Loucy (cell line): ENCODE measurements around the gene ZNF664.

Experiments used
- EZH2phosphoT487 ChIP-seq: fragments of 200-600 bp; IDR thresholded peaks from 2 replicates; pipeline ENCODE4 v1.6.1; 2018; ENCODE audit warnings: antibody characterized with exemption, mild to moderate bottlenecking, moderate library complexity, borderline replicate concordance
- TF ChIP-seq, protein P1 (sequence below): fragments of 200-600 bp; sonication (generic); conservative IDR thresholded peaks from 2 replicates; pipeline ENCODE4 v1.5.1; 2014; ENCODE audit warnings: mild to moderate bottlenecking, antibody characterized with exemption, low read length

DNA sequence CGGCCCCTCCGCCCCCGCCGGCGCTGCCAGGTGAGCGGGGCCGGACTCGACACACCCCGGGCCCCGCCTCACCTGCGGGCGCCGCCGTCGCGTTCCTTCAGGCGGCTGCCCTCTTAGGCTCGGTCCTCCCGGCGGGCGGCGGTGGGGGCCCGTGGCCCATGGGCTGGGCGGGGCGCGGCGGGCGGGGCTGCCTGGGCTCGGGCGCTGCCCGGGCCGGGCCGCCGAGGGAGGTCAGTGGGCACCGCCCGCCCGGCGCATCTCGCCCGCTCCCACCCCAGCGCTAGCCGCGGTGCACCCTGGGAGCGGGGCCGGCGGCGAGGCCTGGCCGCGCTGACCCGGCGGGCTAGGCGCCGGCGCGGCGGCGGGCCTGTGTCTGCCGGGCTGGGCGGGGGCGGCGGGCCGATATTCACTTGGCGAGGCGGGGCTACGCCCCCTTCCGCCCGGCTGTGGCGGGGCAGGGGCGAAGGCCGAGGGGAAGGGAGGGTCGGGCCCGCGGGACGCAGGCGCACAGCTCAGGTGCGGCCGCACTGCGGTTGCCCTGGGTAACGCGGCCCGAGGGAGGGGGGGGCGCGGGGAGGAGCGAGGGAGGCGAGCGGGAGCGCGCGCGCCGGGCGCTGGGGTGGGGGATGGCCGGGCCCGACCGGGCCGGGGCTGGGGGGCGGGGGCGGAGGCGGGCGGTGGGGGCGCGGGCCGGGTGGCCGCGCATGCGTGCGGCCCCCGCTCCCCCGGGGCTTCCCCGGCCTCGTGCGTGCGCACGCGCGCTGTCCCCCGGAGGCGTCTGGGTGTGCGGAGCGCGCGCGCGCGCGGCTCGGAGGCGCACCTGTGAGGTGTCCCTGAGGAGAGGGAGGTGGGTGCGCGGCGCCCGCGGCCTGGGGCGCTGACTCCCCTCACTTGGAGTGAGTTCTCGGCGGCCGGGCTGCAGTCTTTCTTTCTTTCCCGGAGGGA, at the start of gene ZNF664, which contains the start of gene CCDC92:
- TF ChIP-seq, protein P1, sequence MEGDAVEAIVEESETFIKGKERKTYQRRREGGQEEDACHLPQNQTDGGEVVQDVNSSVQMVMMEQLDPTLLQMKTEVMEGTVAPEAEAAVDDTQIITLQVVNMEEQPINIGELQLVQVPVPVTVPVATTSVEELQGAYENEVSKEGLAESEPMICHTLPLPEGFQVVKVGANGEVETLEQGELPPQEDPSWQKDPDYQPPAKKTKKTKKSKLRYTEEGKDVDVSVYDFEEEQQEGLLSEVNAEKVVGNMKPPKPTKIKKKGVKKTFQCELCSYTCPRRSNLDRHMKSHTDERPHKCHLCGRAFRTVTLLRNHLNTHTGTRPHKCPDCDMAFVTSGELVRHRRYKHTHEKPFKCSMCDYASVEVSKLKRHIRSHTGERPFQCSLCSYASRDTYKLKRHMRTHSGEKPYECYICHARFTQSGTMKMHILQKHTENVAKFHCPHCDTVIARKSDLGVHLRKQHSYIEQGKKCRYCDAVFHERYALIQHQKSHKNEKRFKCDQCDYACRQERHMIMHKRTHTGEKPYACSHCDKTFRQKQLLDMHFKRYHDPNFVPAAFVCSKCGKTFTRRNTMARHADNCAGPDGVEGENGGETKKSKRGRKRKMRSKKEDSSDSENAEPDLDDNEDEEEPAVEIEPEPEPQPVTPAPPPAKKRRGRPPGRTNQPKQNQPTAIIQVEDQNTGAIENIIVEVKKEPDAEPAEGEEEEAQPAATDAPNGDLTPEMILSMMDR: no peak
- no peak for TF ChIP-seq EZH2phosphoT487
